Muscle of leg (tissue), 11 donors: ENCODE measurements around the gene PRKRIP1. TPM values are rescaled to one million over a fixed set of nuclear protein-coding genes. Genes with fewer than 3 reads are reported as not detected.
A peak's percentile ranks its signal among the peaks of the same experiment; 100 is the strongest.

ENCODE experiments used
- DNase-seq: peaks from one replicate; pipeline ENCODE4 v3.0.0; 2013
- H3K27ac ChIP-seq: one replicate; pipeline ENCODE4 v1.5.1; 2013; ENCODE audit warnings: mild to moderate bottlenecking, low read length, control low read depth
- H3K27me3 ChIP-seq: one replicate; pipeline ENCODE4 v1.6.1; 2013; ENCODE audit warnings: low read length; ENCODE audit not compliant: control insufficient read depth, insufficient read depth
- H3K36me3 ChIP-seq: one replicate; pipeline ENCODE4 v1.6.1; 2013; ENCODE audit warnings: low read length; ENCODE audit not compliant: control insufficient read depth, insufficient read depth
- H3K4me1 ChIP-seq: one replicate; pipeline ENCODE4 v1.6.1; 2013; ENCODE audit warnings: low read length; ENCODE audit not compliant: control insufficient read depth, insufficient read depth
- H3K4me3 ChIP-seq: one replicate; pipeline ENCODE4 v1.5.1; 2013; ENCODE audit warnings: low read length, control low read depth
- H3K9me3 ChIP-seq: replicated peaks from 2 replicates; pipeline ENCODE4 v1.6.1; 2013; ENCODE audit warnings: low read depth, low read length; ENCODE audit not compliant: control insufficient read depth
- WGBS: methylation state at CpG from one replicate; pipeline ENCODE4 v1.1.5; 2013; ENCODE audit warnings: missing lambda C conversion rate; ENCODE audit not compliant: insufficient coverage; 5-methylcytosine and 5-hydroxymethylcytosine counted together
- polyA plus RNA-seq, 8 donors: library from polyadenylated mRNA; unstranded; fragments of 120-200 nt; gene quantifications; one replicate each; pipeline versions ENCODE4 v1.2.1 to v1.2.3, GENCODE V29; 2013; ENCODE audit warnings: inconsistent platforms in 1 of 8, low replicate concordance in 1 of 8; ENCODE audit not compliant: insufficient read length in 8 of 8, insufficient read depth in 1 of 8
- total RNA-seq: library from RNA; stranded (reverse); fragments of 120-200 nt; gene quantifications from one replicate; pipeline ENCODE4 v1.2.4, GENCODE V29; 2013

PRKRIP1 gene
- total and polyA plus RNA-seq, 9 donors, result 24.9 to 33.5 (median 29.2) TPM

- WGBS, result 73% methylated on average over 25 of the region's 25 CpGs
- peaks cover 62% of the 10 kb centered on the region for H3K36me3 ChIP-seq
- no peaks in the 10 kb centered on the region for H3K27me3 ChIP-seq
- DNase-seq, result peak; percentile 52
- peak overlapping the region; percentile 85 for H3K27ac ChIP-seq
- H3K4me1 ChIP-seq, result peaks cover 26% of the 10 kb centered on the region
- H3K4me3 ChIP-seq, result no peak overlapping the region
- no peaks in the 10 kb centered on the region for H3K9me3 ChIP-seq
These were observed 29.6 kb downstream of the PRKRIP1 start for GRCh38 chr7:102425639-102426267.

DNA sequence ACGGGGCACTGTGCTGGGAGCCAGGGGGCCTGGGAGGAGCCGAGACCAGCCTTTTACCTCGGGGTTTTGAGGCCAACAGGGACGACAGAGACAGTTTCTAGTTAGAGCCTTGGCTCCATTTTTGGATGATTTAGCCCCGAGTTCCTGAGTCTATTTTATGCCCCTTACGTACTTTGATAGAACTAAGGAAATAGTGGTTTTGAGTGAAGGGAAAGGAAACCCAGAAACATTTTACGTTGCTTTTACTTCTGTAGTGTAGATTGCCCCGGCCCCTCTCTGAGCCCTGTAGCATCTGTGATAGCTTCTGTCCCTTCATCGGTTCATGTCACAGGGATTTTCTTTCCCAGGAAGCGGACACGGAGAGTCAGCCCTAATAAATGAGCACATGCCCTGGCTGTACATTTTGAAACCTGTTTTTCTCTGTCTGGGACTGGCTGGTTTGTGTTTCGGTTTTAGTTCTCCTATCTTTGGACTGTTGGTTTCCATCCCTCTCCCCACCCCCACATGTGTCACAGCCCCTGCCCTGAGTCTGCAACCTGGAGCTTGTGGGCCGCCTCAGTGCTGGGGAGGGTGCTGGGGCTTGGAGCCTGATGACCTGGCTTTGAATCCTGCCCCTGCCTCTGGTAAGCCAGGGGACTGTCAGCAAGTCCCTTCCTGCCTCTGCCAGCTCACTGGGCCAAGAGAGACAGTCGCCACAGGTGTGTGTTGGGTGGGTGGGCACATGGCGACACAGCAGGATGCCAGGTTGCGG, 30.3 kb downstream of the PRKRIP1 start:
- 84% methylated on average over 7 of the region's 16 CpGs for WGBS
- H3K4me3 ChIP-seq, result no peak overlapping the region
- peaks cover 30% of the 10 kb centered on the region for H3K4me1 ChIP-seq
- no peaks in the 10 kb centered on the region for H3K27me3 ChIP-seq
- H3K27ac ChIP-seq, result peak overlapping the region; percentile 85
- H3K36me3 ChIP-seq, result peaks cover 56% of the 10 kb centered on the region
- no peaks in the 10 kb centered on the region for H3K9me3 ChIP-seq
- peak; percentile 39 for DNase-seq

DNA sequence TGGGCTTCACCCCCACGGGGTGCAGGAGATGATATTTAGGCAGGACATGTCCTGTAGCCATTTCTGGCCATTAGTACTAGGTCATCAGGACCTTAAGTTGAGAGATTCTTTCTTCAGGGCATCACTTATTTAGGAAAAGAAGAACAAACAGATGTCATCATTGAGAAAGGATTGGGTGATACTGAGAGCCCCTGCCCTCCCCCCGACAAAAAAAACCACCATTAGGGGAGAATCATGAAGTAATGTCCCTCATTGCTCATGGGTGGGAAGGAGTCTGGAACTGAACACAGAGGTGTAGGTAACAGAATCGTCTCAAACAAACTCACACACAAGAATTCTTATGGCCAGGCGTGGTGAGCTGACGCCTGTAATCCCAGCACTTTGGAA, 30.8 kb downstream of the PRKRIP1 start:
- DNase-seq, result no peak
- Histone ChIP-seq H3K4me3 (no peak overlapping the region), H3K36me3 (peaks cover 50% of the 10 kb centered on the region), H3K4me1 (peaks cover 36% of the 10 kb centered on the region), H3K27ac (peak overlapping the region; percentile 85), H3K27me3 (no peaks in the 10 kb centered on the region), H3K9me3 (no peaks in the 10 kb centered on the region)
- WGBS, result no CpG with 5 or more reads among the region's 5 CpGs

DNA sequence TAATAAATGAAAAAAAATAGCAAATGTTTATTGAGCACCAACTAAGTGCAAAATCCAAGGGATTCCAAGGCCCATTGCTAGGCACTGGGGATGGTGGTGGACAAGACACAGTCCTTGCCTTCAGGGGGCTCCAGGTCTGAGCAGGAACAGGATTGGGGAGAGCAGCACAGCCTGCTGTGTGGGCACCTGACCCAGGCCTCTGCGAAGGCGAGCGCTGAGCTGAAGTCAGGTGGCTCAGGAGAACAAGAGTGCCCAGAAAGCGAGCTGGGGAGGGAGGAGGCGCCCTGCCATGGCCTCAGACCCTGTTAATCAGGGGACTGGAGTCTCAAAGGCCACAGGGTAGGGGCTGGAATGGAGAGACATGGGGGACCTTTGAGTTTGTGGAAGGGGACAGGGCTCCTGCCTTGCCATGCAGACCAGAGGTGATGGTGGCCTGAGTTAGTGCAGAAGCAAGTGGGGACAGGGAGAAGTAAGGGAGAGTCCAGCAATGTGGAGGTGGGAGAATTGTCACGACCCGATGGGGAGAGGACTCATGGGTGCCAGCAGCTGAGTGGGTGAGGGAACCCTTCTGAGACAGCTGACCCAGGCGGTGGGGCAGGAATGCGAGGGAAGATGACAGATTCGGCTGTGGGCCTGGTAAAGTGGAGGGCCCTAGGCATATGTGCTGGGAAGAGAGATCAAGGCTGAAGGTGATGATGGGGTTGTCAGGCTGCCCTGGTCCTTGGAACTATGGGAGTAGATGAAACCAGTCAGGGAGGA, 33.2 kb downstream of the PRKRIP1 start:
- no peak overlapping the region for H3K27ac ChIP-seq
- H3K27me3 ChIP-seq, result no peaks in the 10 kb centered on the region
- DNase-seq, result no peak
- H3K36me3 ChIP-seq, result peaks cover 35% of the 10 kb centered on the region
- WGBS, result 92% methylated on average over 10 of the region's 10 CpGs
- no peak overlapping the region for H3K4me3 ChIP-seq
- peaks cover 41% of the 10 kb centered on the region for H3K4me1 ChIP-seq
- no peaks in the 10 kb centered on the region for H3K9me3 ChIP-seq

DNA sequence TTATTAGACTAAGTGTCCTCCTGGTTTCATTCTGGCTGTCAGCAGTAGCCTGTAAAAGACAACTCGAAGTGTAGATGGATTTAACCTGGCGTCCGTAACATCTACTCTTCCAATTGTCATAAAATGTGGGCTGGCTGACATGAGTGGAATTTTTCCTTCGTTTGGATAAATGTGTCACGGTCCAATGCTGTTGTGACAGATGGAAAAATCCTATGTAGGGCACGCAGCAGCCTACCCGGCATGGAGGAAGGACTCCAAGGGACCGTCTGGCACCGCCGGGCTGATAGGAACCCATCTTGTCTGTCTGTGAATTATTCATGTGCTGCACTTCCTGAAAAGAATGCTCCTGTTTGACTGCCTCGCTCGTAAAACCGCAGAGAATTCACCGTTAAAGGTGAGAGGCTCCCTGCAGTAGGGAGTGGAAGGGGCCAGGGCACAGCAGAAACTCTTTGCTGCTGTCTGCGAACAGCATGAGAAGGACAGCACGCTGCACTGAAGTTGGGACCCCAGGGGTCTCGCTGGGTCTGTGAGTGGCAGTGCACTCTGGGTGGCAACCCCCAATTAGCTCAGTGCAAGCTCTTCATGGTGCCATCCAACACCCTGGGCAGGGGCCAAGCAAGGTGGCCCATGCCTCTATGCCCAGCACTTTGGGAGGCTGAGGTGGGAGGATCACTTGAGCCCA, 35.6 kb downstream of the PRKRIP1 start:
- Histone ChIP-seq H3K4me1 (peaks cover 24% of the 10 kb centered on the region), H3K27me3 (no peaks in the 10 kb centered on the region), H3K9me3 (no peaks in the 10 kb centered on the region), H3K4me3 (no peak overlapping the region), H3K36me3 (peaks cover 10% of the 10 kb centered on the region), H3K27ac (peak overlapping the region; percentile 62)
- DNase-seq, result peak; percentile 69
- WGBS, result 20% methylated on average over 14 of the region's 17 CpGs

DNA sequence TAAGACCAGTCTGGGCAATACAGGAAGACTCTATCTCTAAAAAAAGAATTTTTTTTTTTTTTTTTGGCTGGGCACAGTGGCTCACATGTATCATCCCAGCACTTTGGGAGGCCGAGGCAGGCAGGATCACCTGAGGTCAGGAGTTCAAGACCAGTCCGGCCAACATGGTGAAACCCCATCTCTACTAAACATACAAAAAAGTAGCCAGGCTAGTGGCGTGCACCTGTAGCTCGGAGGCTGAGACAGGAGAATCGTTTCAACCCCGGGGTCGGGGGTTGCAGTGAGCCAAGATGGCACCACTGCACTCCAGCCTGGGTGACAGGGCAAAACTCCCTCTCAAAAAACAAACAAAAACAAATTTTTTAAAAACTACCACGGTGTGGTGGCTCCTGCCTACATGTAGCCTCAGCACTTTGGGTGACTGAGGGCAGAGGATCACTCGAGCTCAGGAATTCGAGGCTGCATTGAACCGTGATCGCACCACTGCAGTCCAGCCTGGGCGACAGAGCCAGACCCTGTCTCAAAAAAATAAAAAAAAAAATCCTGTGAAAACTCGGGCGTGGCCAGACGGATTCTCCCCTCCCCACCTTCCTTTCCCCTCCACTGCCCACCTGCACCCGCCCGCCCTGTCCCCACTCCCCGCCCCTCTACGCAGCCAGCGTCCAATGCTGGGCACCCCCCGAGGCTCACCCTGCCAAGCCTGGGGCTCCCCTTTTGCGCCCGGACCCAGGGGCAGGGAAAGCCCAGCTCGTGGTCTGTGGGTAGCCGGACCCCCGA, 36.5 kb downstream of the PRKRIP1 start:
- H3K9me3 ChIP-seq, result no peaks in the 10 kb centered on the region
- peaks cover 22% of the 10 kb centered on the region for H3K4me1 ChIP-seq
- peak overlapping the region; percentile 65 for H3K27ac ChIP-seq
- H3K36me3 ChIP-seq, result peaks cover 1% of the 10 kb centered on the region
- no peaks in the 10 kb centered on the region for H3K27me3 ChIP-seq
- no peak for DNase-seq
- 17% methylated on average over 18 of the region's 27 CpGs for WGBS
- H3K4me3 ChIP-seq, result peak overlapping the region; percentile 66

GRCh38 chr7:102433219-102434038, 37.3 kb downstream of the PRKRIP1 start, which contains the start of gene ORAI2:
TSS of gene ORAI2 (plus strand) at chr7:102433575. CDS start at chr7:102438957, 5,382 bp downstream.
- WGBS, result under 1% methylated on average over 58 of the region's 90 CpGs
- Histone ChIP-seq H3K27me3 (no peaks in the 10 kb centered on the region), H3K36me3 (no peaks in the 10 kb centered on the region), H3K27ac (peak within 1 kb of the TSS; percentile 65), H3K4me3 (peak within 1 kb of the TSS; percentile 80), H3K9me3 (no peaks in the 10 kb centered on the region), H3K4me1 (peaks cover 22% of the 10 kb centered on the region)
- peak; percentile 88 for DNase-seq

- peak overlapping the region; percentile 59 for H3K27ac ChIP-seq
- no peaks in the 10 kb centered on the region for H3K27me3 ChIP-seq
- peaks cover 22% of the 10 kb centered on the region for H3K4me1 ChIP-seq
- no peaks in the 10 kb centered on the region for H3K9me3 ChIP-seq
- H3K4me3 ChIP-seq, result peak overlapping the region; percentile 80
- peaks cover 4% of the 10 kb centered on the region for H3K36me3 ChIP-seq
- DNase-seq, result peak; percentile 33
- whole genome bisulfite sequencing, result 20% methylated on average over 6 of the region's 9 CpGs
These were observed 37.9 kb downstream of the PRKRIP1 start for GRCh38 chr7:102434039-102434486.

GRCh38 chr7:102436118-102436517, 40.0 kb downstream of the PRKRIP1 start:
- Histone ChIP-seq H3K9me3 (no peaks in the 10 kb centered on the region), H3K36me3 (peaks cover 11% of the 10 kb centered on the region), H3K27ac (no peak overlapping the region), H3K27me3 (no peaks in the 10 kb centered on the region), H3K4me3 (no peak overlapping the region), H3K4me1 (peaks cover 30% of the 10 kb centered on the region)
- DNase-seq, result no peak
- WGBS, result 84% methylated on average over 6 of the region's 10 CpGs
